Smooth muscle cell (in vitro differentiated cells): Measurements from ENCODE around the gene LINGO3. TPM values are rescaled to one million over a fixed set of nuclear protein-coding genes. Genes with fewer than 3 reads are reported as not detected.

ENCODE experiments used
- DNase-seq: peaks from one replicate; lab custom pipeline; 2025; ENCODE audit not compliant: unreplicated experiment; lab: John Stamatoyannopoulos, UW
- H2AFZ ChIP-seq: fragments of 200-600 bp; sonication (generic); 2 replicates; pipeline ENCODE4 v1.6.0; 2016; ENCODE audit warnings: antibody characterized with exemption, low read depth, mild to moderate bottlenecking
- H3F3A ChIP-seq: fragments of 200-600 bp; sonication (generic); 2 replicates; pipeline ENCODE4 v1.6.0; 2017; ENCODE audit warnings: antibody characterized with exemption, low read depth
- H3K27ac ChIP-seq: fragments of 200-600 bp; sonication (generic); 2 replicates; pipeline ENCODE4 v1.5.1; 2016; ENCODE audit warnings: low read depth, mild to moderate bottlenecking
- H3K27me3 ChIP-seq: fragments of 200-600 bp; sonication (generic); 2 replicates; pipeline ENCODE4 v1.6.1; 2016; ENCODE audit warnings: low read depth, mild to moderate bottlenecking
- H3K36me3 ChIP-seq: fragments of 200-600 bp; sonication (generic); 2 replicates; pipeline ENCODE4 v1.5.1; 2016; ENCODE audit warnings: low read depth
- H3K4me1 ChIP-seq: fragments of 200-600 bp; sonication (generic); 2 replicates; pipeline ENCODE4 v1.5.1; 2016; ENCODE audit warnings: low read depth
- H3K4me2 ChIP-seq: fragments of 200-600 bp; sonication (generic); 2 replicates; pipeline ENCODE4 v1.6.0; 2016; ENCODE audit warnings: mild to moderate bottlenecking
- H3K4me3 ChIP-seq: fragments of 200-600 bp; sonication (generic); 2 replicates; pipeline ENCODE4 v1.5.1; 2016; ENCODE audit warnings: mild to moderate bottlenecking
- H3K79me2 ChIP-seq: fragments of 200-600 bp; sonication (generic); 2 replicates; pipeline ENCODE4 v1.6.0; 2016; ENCODE audit warnings: low read depth, mild to moderate bottlenecking
- H3K9ac ChIP-seq: fragments of 200-600 bp; sonication (generic); 2 replicates; pipeline ENCODE4 v1.6.0; 2016; ENCODE audit warnings: low read depth
- H3K9me3 ChIP-seq: fragments of 200-600 bp; sonication (generic); replicated peaks from 2 replicates; pipeline ENCODE4 v1.5.1; 2016; ENCODE audit warnings: low read depth
- H4K20me1 ChIP-seq: fragments of 200-600 bp; sonication (generic); 2 replicates; pipeline ENCODE4 v1.6.0; 2016; ENCODE audit warnings: low read depth
- WGBS: methylation state at CpG from one replicate; pipeline ENCODE4 v1.1.7; 2016; ENCODE audit warnings: low lambda C conversion rate; 5-methylcytosine and 5-hydroxymethylcytosine counted together
- polyA plus RNA-seq: library from polyadenylated mRNA; unstranded; fragments of >200 nt; fragmentation: Nextera tagmentation; extraction: Ambion mirVana; gene quantifications from 2 replicates; pipeline ENCODE4 v1.2.1, GENCODE V29; 2016
- total RNA-seq: library from RNA; depleted of rRNA; stranded (reverse); fragments of >200 nt; gene quantifications from 2 replicates; pipeline ENCODE4 v1.2.3, GENCODE V29; 2014
- TF ChIP-seq, protein P1 (sequence below): fragments of 200-600 bp; sonication (generic); IDR thresholded peaks from 2 replicates; pipeline ENCODE4 v1.5.1; 2017; ENCODE audit warnings: borderline replicate concordance, mild to moderate bottlenecking, antibody characterized with exemption; ENCODE audit not compliant: insufficient read depth, poor library complexity, severe bottlenecking

Gene LINGO3
- total and polyA plus RNA-seq, 2 experiments from 2014 or later: 0.31 TPM; not detected in 1

DNA sequence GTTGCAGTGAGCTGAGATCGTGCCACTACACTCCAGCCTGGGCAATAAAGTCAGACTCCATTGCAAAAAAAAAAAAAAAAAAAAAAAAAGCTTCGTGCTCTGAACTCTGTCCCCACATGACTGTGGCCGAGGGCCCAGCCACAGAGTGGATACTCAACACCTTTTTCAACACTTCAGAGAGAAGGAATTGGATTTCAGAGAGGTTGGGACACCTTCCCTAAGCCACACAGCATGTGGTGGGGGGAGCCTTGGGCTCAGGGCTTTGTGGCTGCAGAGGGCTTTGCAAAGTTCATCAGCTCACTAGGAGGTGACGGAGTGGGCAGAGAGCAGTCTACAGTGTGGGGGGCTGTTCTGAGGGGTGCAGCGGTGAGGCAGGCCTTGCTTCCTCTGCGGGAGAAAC, 11.0 kb upstream of the LINGO3 start:
- WGBS: 95% methylated on average over 6 of the region's 6 CpGs
- DNase-seq: no peak

DNA sequence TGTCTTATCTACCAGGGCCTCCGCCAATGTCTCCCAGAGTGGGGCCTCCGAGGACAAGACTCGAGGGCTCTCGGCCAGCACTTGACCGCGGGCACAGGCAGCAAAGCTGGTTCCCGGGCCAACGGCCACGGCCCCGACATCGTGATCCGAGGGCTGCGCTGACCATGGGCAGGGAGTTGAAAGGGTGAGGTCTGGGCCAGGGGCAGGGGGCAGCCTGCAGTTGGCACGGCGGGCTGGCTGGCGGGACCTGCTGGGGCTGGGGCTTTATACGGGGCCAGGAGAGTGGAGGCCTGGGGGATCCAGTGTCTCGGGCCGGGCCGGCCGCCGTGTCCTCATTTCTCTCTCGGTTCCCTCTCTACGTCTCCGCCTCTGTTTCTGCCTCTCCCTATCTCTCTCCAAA, 9.8 kb upstream of the LINGO3 start:
- Histone ChIP-seq H3K79me2 (no peaks in the 10 kb centered on the region), H3K9me3 (no peaks in the 10 kb centered on the region), H3K36me3 (no peaks in the 10 kb centered on the region), H3K27ac (no peak overlapping the region), H3F3A (no peaks in the 10 kb centered on the region), H3K4me2 (no peak overlapping the region), H2AFZ (no peak overlapping the region), H3K4me1 (no peaks in the 10 kb centered on the region), H3K27me3 (no peaks in the 10 kb centered on the region), H3K9ac (no peak overlapping the region), H3K4me3 (no peak overlapping the region), H4K20me1 (peaks cover 4% of the 10 kb centered on the region)
- WGBS: 91% methylated on average over 17 of the region's 25 CpGs
- no peak for DNase-seq
- TF ChIP-seq, protein P1, sequence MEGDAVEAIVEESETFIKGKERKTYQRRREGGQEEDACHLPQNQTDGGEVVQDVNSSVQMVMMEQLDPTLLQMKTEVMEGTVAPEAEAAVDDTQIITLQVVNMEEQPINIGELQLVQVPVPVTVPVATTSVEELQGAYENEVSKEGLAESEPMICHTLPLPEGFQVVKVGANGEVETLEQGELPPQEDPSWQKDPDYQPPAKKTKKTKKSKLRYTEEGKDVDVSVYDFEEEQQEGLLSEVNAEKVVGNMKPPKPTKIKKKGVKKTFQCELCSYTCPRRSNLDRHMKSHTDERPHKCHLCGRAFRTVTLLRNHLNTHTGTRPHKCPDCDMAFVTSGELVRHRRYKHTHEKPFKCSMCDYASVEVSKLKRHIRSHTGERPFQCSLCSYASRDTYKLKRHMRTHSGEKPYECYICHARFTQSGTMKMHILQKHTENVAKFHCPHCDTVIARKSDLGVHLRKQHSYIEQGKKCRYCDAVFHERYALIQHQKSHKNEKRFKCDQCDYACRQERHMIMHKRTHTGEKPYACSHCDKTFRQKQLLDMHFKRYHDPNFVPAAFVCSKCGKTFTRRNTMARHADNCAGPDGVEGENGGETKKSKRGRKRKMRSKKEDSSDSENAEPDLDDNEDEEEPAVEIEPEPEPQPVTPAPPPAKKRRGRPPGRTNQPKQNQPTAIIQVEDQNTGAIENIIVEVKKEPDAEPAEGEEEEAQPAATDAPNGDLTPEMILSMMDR: no peak

More for the DNA sequence above, 11.0 kb upstream of the LINGO3 start:
- H3K27me3 ChIP-seq: no peaks in the 10 kb centered on the region
- no peak overlapping the region for H2AFZ ChIP-seq
- no peak overlapping the region for H3K27ac ChIP-seq
- TF ChIP-seq, protein P1: no peak
- H3K36me3 ChIP-seq: no peaks in the 10 kb centered on the region
- H3K79me2 ChIP-seq: no peaks in the 10 kb centered on the region
- H4K20me1 ChIP-seq: peaks cover 4% of the 10 kb centered on the region
- no peak overlapping the region for H3K4me3 ChIP-seq
- H3F3A ChIP-seq: no peaks in the 10 kb centered on the region
- no peaks in the 10 kb centered on the region for H3K4me1 ChIP-seq
- H3K9me3 ChIP-seq: no peaks in the 10 kb centered on the region
- no peak overlapping the region for H3K9ac ChIP-seq
- H3K4me2 ChIP-seq: no peak overlapping the region

DNA sequence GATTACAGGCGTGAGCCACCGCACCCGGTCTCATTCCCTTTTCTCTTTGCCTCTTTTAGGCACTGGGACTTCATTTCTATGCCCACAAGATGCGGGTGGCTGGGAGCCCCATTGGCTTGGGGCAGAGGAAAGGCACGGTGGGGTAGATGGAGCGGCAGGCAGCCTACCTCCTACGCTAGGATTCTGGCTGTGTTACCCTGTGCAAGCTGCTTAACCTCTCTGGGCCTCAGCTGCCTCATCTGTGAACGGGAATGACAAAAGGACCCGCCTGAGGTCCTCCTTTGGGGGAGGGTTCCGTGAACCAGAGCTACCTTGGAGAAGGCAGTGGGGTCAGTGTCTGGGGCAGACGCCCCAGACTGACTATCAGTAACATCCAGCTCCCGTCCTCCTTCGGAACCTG, 9.3 kb upstream of the LINGO3 start:
- H3K4me3 ChIP-seq: no peak overlapping the region
- DNase-seq: no peak
- no peaks in the 10 kb centered on the region for H3K27me3 ChIP-seq
- H3K9ac ChIP-seq: no peak overlapping the region
- no peaks in the 10 kb centered on the region for H3K79me2 ChIP-seq
- H3K27ac ChIP-seq: no peak overlapping the region
- H4K20me1 ChIP-seq: no peaks in the 10 kb centered on the region
- WGBS: 91% methylated on average over 13 of the region's 13 CpGs
- no peaks in the 10 kb centered on the region for H3K36me3 ChIP-seq
- H3K4me2 ChIP-seq: no peak overlapping the region
- no peaks in the 10 kb centered on the region for H3F3A ChIP-seq
- H3K9me3 ChIP-seq: no peaks in the 10 kb centered on the region
- no peaks in the 10 kb centered on the region for H3K4me1 ChIP-seq
- H2AFZ ChIP-seq: no peak overlapping the region
- TF ChIP-seq, protein P1: no peak

DNA sequence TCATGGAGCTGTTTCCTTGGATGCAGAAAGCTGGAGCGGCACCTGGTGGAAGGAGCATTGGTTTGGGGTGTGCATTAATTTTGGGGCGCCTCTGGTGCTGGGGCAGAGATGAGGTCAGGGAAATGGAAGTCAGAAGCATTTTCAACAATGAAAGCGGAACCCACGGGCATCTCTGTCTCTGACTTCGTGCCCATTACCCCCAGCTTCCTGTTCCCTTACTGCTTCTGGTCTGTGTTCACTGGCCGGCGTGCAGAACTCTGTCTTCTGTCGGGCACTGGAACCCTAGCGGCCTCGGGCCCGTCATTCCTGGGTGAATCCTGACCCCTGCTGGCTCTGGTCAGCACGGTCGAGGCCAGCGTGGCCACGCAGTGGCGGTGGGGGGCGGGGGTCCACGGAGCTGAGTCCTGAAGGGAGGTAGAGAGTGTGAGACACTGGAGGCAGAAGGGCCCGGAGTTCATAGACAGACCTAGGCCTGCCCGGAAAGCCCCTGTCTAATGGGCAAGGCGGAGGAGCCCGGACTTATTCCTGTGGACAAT, 7.9 kb upstream of the LINGO3 start:
- no peak overlapping the region for H3K4me2 ChIP-seq
- no peak overlapping the region for H3K9ac ChIP-seq
- TF ChIP-seq, protein P1: peak; percentile 45
- no peaks in the 10 kb centered on the region for H3K79me2 ChIP-seq
- no peak overlapping the region for H3K27ac ChIP-seq
- peak; percentile 18 for DNase-seq
- H4K20me1 ChIP-seq: no peaks in the 10 kb centered on the region
- H3K27me3 ChIP-seq: no peaks in the 10 kb centered on the region
- H3K4me3 ChIP-seq: no peak overlapping the region
- 37% methylated on average over 22 of the region's 22 CpGs for WGBS
- H3K36me3 ChIP-seq: no peaks in the 10 kb centered on the region
- H2AFZ ChIP-seq: no peak overlapping the region
- no peaks in the 10 kb centered on the region for H3F3A ChIP-seq
- H3K9me3 ChIP-seq: no peaks in the 10 kb centered on the region
- H3K4me1 ChIP-seq: no peaks in the 10 kb centered on the region
